NCI-H748 (cell line): ENCODE data around the gene SLC4A1AP.
"Not testable (repeated sequence)": the region's sequence is repeated elsewhere in the genome, so short reads cannot be mapped to it uniquely, and the experiment has no call there.

Experiments
- DNase-seq: peaks from one replicate; lab custom pipeline; 2025; ENCODE audit not compliant: unreplicated experiment; lab: John Stamatoyannopoulos, UW

Gene SLC4A1AP

DNA sequence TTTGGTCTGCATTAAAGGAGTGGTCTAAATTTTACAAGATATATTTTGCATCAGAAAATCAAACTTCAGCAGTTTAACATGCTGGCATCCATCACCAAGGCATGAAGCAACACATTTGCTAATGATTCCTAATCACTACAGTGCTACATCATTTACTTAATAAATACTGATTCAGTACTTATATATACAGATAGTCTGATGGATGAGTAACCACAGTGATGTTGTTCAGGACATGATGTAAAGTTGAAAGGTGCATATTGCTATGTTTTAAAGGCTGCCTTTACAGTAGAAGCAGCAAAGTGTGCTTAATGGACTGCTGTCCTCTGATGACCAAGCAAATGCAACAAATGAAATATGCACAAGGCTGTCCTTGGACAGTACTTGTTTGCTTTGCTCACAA is 11.3 kb upstream of the SLC4A1AP start:
- DNase-seq: no peak

DNA sequence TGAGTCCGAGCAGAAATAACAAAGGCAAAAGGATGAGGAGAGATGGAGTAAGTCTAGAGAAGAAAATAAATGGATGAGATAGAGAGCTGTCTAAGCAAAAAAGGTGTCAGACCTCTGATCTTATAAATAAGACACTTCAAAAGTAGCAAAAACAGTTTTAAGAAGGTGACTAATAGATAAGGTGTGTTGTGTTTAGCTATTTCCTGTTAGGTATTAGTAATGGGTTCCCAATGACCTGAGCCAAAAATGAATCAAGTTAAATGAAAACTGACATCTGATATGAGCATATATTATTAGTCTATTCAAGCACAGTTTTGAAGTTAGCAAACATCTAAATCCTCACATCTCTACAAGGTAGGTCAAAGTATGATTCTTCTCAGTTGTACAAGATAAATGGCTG is 10.9 kb upstream of the SLC4A1AP start:
- DNase-seq: no peak

DNA sequence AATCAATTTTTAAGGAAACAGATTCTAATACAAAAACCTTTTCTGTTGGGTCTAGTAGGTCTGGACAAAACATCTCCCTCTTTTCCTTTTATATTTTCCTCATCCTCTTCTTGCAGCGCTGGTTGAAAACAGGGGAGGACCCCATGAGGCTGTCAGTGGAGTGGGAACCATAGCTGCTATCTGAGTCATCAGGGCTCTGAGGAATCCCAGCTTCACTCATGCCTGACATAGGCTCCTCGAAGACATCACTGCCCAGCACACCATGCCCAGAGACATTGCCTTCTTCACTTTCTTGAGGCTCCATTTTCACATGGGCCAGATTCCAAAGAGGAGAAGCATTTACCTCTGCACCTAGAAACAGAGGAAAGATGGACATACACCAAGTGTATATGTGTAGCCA is 10.3 kb upstream of the SLC4A1AP start:
- DNase-seq: no peak

- DNase-seq: no peak
Measured at GRCh38 chr2:27655155-27655951, 8.3 kb upstream of the SLC4A1AP start.

DNA sequence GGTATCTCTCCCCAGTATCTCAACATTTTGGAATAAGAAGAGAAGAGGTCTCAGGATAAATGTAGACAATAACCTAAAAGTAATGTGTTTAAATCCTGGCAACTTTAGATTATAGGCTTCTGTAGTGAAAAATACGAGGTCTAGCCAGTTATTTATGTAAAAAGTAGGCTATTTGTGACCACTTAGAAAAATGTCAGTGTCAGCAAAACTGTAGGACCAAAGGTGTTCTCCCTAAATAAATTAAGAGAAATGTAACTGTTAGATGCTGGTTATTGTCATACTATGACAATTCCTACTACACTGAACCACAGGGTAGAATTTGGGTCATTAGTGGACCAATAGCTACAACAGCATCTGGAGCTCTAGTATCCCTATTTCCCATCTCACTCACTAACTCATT is 2.3 kb upstream of the SLC4A1AP start:
- DNase-seq: no peak

DNA sequence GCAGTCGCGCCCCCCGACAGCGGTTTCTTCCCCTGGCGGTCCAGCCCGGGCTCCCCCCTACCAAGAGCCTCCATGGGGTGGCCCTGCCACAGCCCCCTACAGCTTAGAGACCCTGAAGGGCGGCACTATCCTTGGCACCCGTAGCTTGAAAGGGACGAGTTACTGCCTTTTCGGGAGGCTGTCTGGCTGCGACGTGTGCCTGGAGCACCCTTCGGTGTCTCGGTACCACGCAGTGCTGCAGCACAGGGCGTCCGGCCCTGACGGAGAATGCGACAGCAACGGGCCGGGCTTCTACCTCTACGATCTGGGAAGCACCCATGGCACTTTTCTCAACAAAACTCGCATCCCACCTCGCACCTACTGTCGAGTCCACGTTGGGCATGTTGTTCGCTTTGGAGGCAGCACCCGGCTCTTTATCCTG is 475 bp downstream of the SLC4A1AP start:
- peak; percentile 31 for DNase-seq

DNA sequence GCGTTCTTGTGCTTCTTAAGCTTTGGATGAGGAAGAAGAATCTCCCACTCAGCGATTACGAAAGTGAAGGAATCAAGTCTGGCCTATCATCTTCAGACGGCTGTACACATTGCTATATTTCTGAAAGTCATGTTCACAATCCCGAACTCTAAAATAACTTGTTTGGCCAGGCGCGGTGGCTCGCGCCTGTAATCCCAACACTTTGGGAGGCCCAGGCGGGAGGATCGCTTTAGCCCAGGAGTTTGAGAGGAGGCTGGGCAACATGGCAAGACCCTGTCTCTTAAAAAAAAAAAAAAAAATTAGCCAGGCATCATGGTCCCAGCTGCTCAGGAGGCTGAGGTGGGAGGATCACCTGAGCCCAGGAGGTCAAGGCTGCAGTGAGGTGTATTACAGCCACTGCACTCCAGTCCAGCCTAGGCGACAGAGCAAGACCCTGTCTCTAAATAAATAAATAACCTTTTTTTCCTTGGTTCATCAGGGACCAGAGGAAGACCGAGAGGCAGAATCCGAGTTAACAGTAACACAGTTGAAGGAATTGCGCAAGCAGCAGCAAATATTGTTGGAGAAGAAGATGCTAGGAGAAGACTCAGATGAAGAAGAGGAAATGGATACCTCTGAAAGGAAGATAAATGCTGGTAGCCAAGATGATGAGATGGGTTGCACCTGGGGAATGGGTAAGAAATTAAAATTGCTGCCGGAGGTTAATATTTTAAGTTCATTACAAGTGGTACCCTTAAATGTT is 1.1 kb downstream of the SLC4A1AP start:
- no peak for DNase-seq

DNA sequence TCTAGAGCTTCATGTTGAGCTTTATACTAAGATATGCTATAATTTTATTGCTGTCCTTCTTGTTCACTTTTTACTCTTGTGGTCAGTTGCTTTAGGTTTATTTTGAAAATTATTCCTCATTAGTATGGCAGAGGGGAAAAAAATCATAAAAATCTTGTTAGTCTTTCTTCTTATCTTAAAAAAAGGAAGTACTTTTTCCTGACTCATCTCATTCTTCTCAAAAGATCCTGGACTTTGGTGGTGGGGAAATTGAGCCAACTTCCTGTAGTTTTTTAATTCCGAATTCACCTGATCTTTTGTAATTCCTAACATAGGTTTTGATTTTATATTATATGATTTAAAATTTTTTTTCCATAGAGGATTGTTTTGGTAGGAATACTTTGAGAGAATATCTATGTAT is 3.8 kb downstream of the SLC4A1AP start:
- DNase-seq: no peak

DNA sequence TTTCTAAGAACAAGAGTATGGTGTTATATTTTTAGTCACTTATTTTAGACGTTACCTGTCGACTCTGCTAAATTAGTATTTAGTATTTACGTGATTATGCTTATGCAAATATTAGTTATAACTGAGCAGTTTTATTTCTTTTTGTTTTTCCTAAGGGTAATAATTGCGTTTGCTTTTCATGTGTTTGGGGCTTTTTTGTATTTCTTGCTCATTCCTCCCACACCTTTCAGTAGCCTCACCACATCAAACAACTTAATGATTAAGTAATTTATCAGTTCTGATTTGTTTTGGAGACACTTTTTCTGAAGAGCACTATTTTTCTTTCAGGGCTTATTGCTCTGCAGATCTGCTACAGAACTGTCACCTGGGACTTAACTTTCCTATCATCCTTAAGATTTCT is 7.5 kb downstream of the SLC4A1AP start:
- DNase-seq: no peak

GRCh38 chr2:27672723-27673486 is 9.2 kb downstream of the SLC4A1AP start:
- no peak for DNase-seq

GRCh38 chr2:27680571-27680970 is 16.9 kb downstream of the SLC4A1AP start:
- no peak for DNase-seq

GRCh38 chr2:27681841-27682240 is 18.2 kb downstream of the SLC4A1AP start:
- no peak for DNase-seq

DNA sequence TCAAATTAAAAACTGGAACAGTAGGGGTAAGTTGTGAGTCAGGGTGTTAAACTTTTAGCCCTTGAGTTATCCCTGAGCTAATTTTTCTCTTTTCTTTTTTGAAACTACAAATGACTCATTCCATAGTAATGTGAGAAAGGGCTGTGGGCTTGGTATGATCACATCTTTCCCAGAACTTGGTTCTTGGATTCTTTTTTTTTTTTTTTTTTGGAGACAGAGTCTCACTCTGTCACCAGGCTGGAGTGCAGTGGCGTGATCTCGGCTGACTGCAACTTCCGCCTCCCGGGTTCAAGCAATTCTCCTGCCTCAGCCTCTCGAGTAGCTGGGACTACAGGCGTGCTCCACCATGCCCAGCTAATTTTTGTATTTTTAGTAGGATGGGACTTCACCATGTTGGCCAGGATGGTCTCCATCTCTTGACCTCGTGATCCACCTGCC is 18.7 kb downstream of the SLC4A1AP start:
- not testable (repeated sequence) for DNase-seq

- DNase-seq: peak; percentile 85
Measured at GRCh38 chr2:27683390-27684071, 19.8 kb downstream of the SLC4A1AP start.

GRCh38 chr2:27685006-27685405 is 21.3 kb downstream of the SLC4A1AP start:
- DNase-seq: not testable (repeated sequence)

GRCh38 chr2:27685577-27685976 is 21.9 kb downstream of the SLC4A1AP start:
- no peak for DNase-seq

GRCh38 chr2:27687232-27687631 is 23.5 kb downstream of the SLC4A1AP start:
- DNase-seq: no peak

GRCh38 chr2:27689424-27689823 is 25.7 kb downstream of the SLC4A1AP start:
- no peak for DNase-seq

GRCh38 chr2:27690052-27690451 is 26.4 kb downstream of the SLC4A1AP start:
- DNase-seq: no peak

DNA sequence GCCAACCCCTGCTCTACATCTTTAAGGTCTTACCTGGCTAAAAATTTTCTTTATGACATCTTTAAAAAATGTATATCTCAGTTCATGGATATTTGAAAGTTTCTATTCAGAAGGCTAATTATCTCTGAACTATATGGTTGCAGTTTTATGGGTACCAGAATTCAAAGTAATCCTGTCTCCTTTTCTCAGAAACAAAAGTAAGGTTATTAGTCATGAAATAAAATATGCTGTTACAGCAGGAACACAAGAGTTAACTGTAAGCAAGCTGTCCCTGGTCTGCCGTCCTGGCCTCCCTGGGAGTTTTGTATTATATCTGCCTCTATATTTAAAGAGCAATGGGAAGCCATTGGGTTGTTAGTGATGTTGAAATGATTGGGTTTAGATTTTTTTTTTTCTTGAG is 34.0 kb downstream of the SLC4A1AP start:
- DNase-seq: no peak

DNA sequence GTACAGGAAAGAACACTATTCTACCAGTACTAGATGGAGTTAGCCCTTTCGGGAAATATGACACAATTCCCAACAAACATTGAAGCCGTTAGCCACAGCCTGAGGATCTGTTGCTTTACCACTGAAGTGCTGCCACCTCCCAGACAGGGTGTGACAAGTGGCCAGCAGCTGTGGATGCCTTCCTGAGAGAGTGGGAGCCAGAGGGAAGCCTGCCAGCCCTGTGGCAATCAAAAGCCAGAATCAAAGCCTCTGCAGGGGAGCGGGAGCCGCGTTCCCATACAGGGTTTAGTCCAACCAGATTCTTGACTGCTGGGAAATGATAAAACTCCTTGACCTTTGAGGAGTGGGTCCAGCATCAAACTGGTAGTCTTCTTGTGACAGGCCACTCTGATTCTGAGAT is 38.0 kb downstream of the SLC4A1AP start:
- peak; percentile 15 for DNase-seq
